Activated B cell treated with CpG ODN at 0.5 μM for 24 hours (primary cell): ENCODE data around the gene LY6G6C. TPM values are rescaled to one million over a fixed set of nuclear protein-coding genes. Genes with fewer than 3 reads are reported as not detected.

Experiments used
- ATAC-seq: fragments of 200-7000 bp; cut with Tn5 transposase; one replicate; pipeline ENCODE4 v1.10.0; 2021; ENCODE audit warnings: low read depth, mild to moderate bottlenecking, moderate library complexity
- CTCF ChIA-PET: fragments of 350-600 bp; sonication (Branson Sonifier 250); formaldehyde crosslinking; loops from one replicate; lab custom pipeline; 2021; ENCODE audit warnings: antibody characterized with exemption; lab: Charles Lee
- POLR2A ChIA-PET: fragments of 350-600 bp; sonication (Branson Sonifier 250); formaldehyde crosslinking; loops from one replicate; lab custom pipeline; 2021; ENCODE audit warnings: antibody characterized with exemption; lab: Charles Lee
- DNase-seq: peaks from one replicate; pipeline ENCODE4 v3.0.0; 2022
- H3K27ac Mint-ChIP-seq: one replicate; pipeline ENCODE4 v1.8.0; 2020; ENCODE audit warnings: mixed read lengths
- H3K27me3 Mint-ChIP-seq: one replicate; pipeline ENCODE4 v1.8.0; 2021; ENCODE audit warnings: mixed read lengths
- H3K36me3 Mint-ChIP-seq: one replicate; pipeline ENCODE4 v1.8.0; 2021; ENCODE audit warnings: low read depth, mixed read lengths
- H3K4me1 Mint-ChIP-seq: one replicate; pipeline ENCODE4 v1.8.0; 2021; ENCODE audit warnings: mixed read lengths
- H3K4me3 Mint-ChIP-seq: one replicate; pipeline ENCODE4 v1.8.0; 2020; ENCODE audit warnings: mild to moderate bottlenecking, mixed read lengths
- H3K9me3 Mint-ChIP-seq: one replicate; pipeline ENCODE4 v1.8.0; 2020; ENCODE audit warnings: mixed read lengths
- CTCF ChIP-seq: fragments of 200-600 bp; IDR thresholded peaks from one replicate; pipeline ENCODE4 v1.8.0; 2022; ENCODE audit warnings: antibody characterized with exemption, mild to moderate bottlenecking
- intact Hi-C: fragments of 100-400 bp; cut with micrococcal nuclease; formaldehyde crosslinking; loops from one replicate; pipeline ENCODE4 v1.15.1; 2024
- total RNA-seq: library from RNA; stranded (reverse); gene quantifications from 2 replicates; pipeline ENCODE4 v1.2.3, GENCODE V29; 2022

The LY6G6C gene
- total RNA-seq, 1 donor from 2014 or later = not detected

- DNase-seq (no peak), ATAC-seq (no peak)
- no peak overlapping the region for H3K27ac Mint-ChIP-seq
- no peak overlapping the region for H3K4me3 Mint-ChIP-seq
- H3K4me1 Mint-ChIP-seq = peaks cover 15% of the 10 kb centered on the region
- H3K36me3 Mint-ChIP-seq = peaks cover 90% of the 10 kb centered on the region
- TF ChIP-seq CTCF = no peak
- ChIA-PET POLR2A (no interaction called here), CTCF (no interaction called here)
- H3K9me3 Mint-ChIP-seq = no peaks in the 10 kb centered on the region
- intact Hi-C loops = no loop called here
- no peaks in the 10 kb centered on the region for H3K27me3 Mint-ChIP-seq
Observed at GRCh38 chr6:31691564-31692108, 29.9 kb downstream of the LY6G6C start.

DNA sequence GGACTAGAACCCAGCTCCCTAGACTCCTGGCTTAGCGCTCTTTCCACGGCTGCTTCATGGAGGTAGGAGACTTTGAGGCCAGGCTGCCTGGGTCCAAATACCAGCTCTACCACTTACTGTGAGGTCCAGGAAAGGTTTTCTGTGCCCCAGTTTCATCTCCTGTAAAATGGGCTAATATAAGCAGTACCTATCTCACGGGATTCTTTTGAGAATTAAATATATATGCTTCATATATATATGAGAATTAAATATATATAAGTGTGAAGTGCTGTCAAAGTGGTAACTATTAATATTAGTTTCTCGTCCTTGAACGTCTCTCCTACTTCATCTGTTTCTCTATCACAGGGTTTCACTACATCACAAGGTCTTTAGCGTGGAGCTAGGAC lies 30.5 kb downstream of the LY6G6C start:
- ChIA-PET CTCF (no interaction called here), POLR2A (interaction anchor here (2.2 kb wide), 1 partner anchor 12 kb away, joined by 9 read pairs; the partner anchor contains the start of gene ABHD16A)
- intact Hi-C loops = no loop called here
- no peak overlapping the region for H3K27ac Mint-ChIP-seq
- H3K4me3 Mint-ChIP-seq = no peak overlapping the region
- peaks cover 90% of the 10 kb centered on the region for H3K36me3 Mint-ChIP-seq
- ATAC-seq = no peak
- H3K27me3 Mint-ChIP-seq = no peaks in the 10 kb centered on the region
- DNase-seq = no peak
- TF ChIP-seq CTCF = no peak
- peaks cover 15% of the 10 kb centered on the region for H3K4me1 Mint-ChIP-seq
- no peaks in the 10 kb centered on the region for H3K9me3 Mint-ChIP-seq

DNA sequence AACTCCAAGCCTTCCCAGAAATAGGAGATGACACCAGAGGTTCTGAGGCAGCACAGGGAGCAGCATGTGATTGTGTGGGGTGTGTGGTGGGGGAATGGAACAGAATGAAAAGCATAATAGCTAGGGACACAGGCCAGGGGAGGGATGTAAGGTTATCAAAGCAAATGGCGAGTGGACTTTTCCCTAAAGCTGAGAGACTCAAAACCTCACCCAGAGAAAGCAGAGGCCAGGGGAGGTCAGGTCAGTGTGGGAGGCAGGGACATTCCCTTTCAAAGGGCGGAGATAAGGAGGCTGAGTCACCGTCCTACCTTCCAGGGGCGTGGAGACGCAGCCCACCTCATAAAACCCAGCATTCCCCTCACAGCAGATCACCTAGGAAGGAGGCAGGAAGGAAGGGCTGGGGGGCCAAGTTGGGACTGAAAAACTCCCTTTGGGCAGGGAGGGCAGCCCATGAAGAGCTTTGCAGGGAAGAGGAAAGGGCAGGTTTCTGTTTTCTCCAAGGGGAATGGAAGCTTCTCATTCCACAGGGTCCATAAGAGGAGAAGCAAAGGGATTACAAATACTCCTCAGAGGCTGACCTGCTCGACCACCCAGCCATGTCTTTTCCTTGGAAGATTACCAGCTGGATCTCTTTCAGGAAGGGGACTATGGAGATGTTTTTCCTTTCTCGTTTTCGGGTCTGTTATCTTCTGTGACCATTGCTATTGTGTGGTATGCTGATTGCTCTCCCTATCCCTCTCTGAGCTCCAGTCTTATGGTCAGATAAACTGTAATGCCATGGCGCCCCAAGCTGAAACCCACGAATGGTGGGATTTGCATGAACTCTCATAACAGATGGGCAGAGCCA lies 31.1 kb downstream of the LY6G6C start:
- intact Hi-C loops = no loop called here

GRCh38 chr6:31689249-31690110 lies 32.1 kb downstream of the LY6G6C start:
- TF ChIP-seq CTCF = no peak
- no peak for ATAC-seq
- no peaks in the 10 kb centered on the region for H3K9me3 Mint-ChIP-seq
- intact Hi-C loops = no loop called here
- ChIA-PET POLR2A (interaction anchor here (0.5 to 2.2 kb wide), 2 partner anchors 14 to 63 kb away, joined by 6 to 9 read pairs; partner anchors contain the start of gene ABHD16A), CTCF (no interaction called here)
- no peaks in the 10 kb centered on the region for H3K27me3 Mint-ChIP-seq
- H3K4me3 Mint-ChIP-seq = no peak overlapping the region
- peaks cover 83% of the 10 kb centered on the region for H3K36me3 Mint-ChIP-seq
- H3K27ac Mint-ChIP-seq = no peak overlapping the region
- H3K4me1 Mint-ChIP-seq = peaks cover 15% of the 10 kb centered on the region
- no peak for DNase-seq

More for the DNA sequence above, 31.1 kb downstream of the LY6G6C start:
- ATAC-seq (no peak), DNase-seq (no peak)
- Mint-ChIP-seq H3K27me3 (no peaks in the 10 kb centered on the region), H3K36me3 (peaks cover 90% of the 10 kb centered on the region), H3K4me1 (peaks cover 15% of the 10 kb centered on the region), H3K27ac (no peak overlapping the region), H3K9me3 (no peaks in the 10 kb centered on the region), H3K4me3 (no peak overlapping the region)
- ChIA-PET CTCF (no interaction called here), POLR2A (interaction anchor here (0.5 to 2.2 kb wide), 2 partner anchors 13 to 62 kb away, joined by 6 to 9 read pairs; partner anchors contain the start of gene ABHD16A)
- no peak for TF ChIP-seq CTCF
